MM.1S (cell line): ENCODE results near the gene ILF3.

ENCODE experiments used
- CTCF ChIP-seq: fragments of 300-600 bp; sonication (generic); IDR thresholded peaks from 2 replicates; pipeline ENCODE4 v1.5.1; 2016; ENCODE audit warnings: antibody characterized with exemption, low read length, mixed read lengths
- EZH2 ChIP-seq: fragments of 300-600 bp; sonication (generic); optimal IDR thresholded peaks from 2 replicates; pipeline ENCODE3; 2017; ENCODE audit warnings: low read depth, mild to moderate bottlenecking, antibody characterized with exemption, low read length, mixed read lengths

- no peak for TF ChIP-seq CTCF
- TF ChIP-seq EZH2: no peak
Measured at GRCh38 chr19:10686193-10686592, 32.0 kb downstream of the ILF3 start.
